ENCODE data around the gene IVL.

IVL gene

GRCh38 chr1:152888126-152888525, 20.2 kb upstream of the IVL start:
- DNase-seq: no peak

GRCh38 chr1:152899027-152899426, 9.3 kb upstream of the IVL start:
- no peak for DNase-seq

- DNase-seq: no peak
These were observed 8.5 kb upstream of the IVL start for GRCh38 chr1:152899883-152900282.

GRCh38 chr1:152901631-152902030, 6.7 kb upstream of the IVL start:
- DNase-seq: no peak

- no peak for DNase-seq
These were observed 5.7 kb upstream of the IVL start for GRCh38 chr1:152902636-152903035.

GRCh38 chr1:152904688-152905440, 3.5 kb upstream of the IVL start:
- DNase-seq: no peak

- peak; percentile 71 for DNase-seq
These were observed 2.3 kb upstream of the IVL start for GRCh38 chr1:152906023-152906565.

GRCh38 chr1:152909206-152909605, 860 bp downstream of the IVL start:
- DNase-seq: no peak

- no peak for DNase-seq
These were observed 4.1 kb downstream of the IVL start for GRCh38 chr1:152912471-152912870.

- no peak for DNase-seq
These were observed 4.6 kb downstream of the IVL start for GRCh38 chr1:152912900-152913299.

- DNase-seq: no peak
These were observed 9.4 kb downstream of the IVL start for GRCh38 chr1:152917794-152918193.

GRCh38 chr1:152919071-152919470, 10.7 kb downstream of the IVL start:
- DNase-seq: peak; percentile 12

- DNase-seq: no peak
These were observed 15.8 kb downstream of the IVL start for GRCh38 chr1:152924191-152924590.

GRCh38 chr1:152926091-152926490, 17.7 kb downstream of the IVL start:
- DNase-seq: peak; percentile 50

- DNase-seq: no peak
These were observed 20.3 kb downstream of the IVL start for GRCh38 chr1:152928671-152929070.

GRCh38 chr1:152932170-152932811, 23.9 kb downstream of the IVL start:
- no peak for DNase-seq

- no peak for DNase-seq
These were observed 24.9 kb downstream of the IVL start for GRCh38 chr1:152933196-152933595.

GRCh38 chr1:152940614-152941013, 32.3 kb downstream of the IVL start:
- no peak for DNase-seq

GRCh38 chr1:152941037-152941711, 32.8 kb downstream of the IVL start:
- DNase-seq: no peak

GRCh38 chr1:152942161-152942560, 33.8 kb downstream of the IVL start:
- DNase-seq: no peak

- DNase-seq: no peak
These were observed 37.9 kb downstream of the IVL start for GRCh38 chr1:152946248-152946647.

- no peak for DNase-seq
These were observed 38.4 kb downstream of the IVL start, which contains the start of gene SPRR5 for GRCh38 chr1:152946651-152947256. SPRR5 (plus strand) TSS chr1:152947206; CDS start chr1:152948555, 1,349 bp downstream.

- no peak for DNase-seq
These were observed 43.4 kb downstream of the IVL start for GRCh38 chr1:152951711-152952110.

Measured in fibroblast of upper back skin (primary cell).